ENCODE results near the gene ADGRF3.
"Not testable (repeated sequence)": the region's sequence is repeated elsewhere in the genome, so short reads cannot be mapped to it uniquely, and the experiment has no call there.

ADGRF3 gene

GRCh38 chr2:26337298-26337697 is 9.3 kb downstream of the ADGRF3 start:
- TF ChIP-seq, protein P1, sequence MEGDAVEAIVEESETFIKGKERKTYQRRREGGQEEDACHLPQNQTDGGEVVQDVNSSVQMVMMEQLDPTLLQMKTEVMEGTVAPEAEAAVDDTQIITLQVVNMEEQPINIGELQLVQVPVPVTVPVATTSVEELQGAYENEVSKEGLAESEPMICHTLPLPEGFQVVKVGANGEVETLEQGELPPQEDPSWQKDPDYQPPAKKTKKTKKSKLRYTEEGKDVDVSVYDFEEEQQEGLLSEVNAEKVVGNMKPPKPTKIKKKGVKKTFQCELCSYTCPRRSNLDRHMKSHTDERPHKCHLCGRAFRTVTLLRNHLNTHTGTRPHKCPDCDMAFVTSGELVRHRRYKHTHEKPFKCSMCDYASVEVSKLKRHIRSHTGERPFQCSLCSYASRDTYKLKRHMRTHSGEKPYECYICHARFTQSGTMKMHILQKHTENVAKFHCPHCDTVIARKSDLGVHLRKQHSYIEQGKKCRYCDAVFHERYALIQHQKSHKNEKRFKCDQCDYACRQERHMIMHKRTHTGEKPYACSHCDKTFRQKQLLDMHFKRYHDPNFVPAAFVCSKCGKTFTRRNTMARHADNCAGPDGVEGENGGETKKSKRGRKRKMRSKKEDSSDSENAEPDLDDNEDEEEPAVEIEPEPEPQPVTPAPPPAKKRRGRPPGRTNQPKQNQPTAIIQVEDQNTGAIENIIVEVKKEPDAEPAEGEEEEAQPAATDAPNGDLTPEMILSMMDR (IDR thresholded peaks at IDR 0.05; ENCODE audit: insufficient read depth, low read depth, low read length, missing control alignments), result no peak
- no peak for DNase-seq (ENCODE audit: low read depth)
- no peak overlapping the region for H3K4me3 ChIP-seq (ENCODE audit: low read length)

DNA sequence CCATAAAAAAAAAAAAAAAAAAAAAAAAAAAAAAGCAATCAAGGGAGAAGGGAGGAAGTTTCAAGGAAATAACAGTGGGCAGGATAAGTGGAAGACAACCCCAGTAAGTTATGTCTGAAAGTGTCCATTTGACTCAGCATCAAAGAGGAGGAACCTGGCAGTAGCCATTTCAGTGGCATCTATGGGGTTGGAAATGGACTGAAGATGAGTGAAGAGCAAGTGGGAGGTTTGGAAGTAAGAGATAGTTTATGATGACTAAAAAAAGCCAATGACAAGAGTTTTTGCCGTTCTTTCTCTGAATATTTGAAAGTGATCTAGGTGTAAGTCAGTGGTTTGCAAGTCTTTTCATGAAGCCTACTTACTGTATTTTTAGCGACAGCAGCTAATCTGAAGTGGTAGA is 9.9 kb downstream of the ADGRF3 start:
- no peak overlapping the region for H3K4me3 ChIP-seq (ENCODE audit: low read length)
- no peak for DNase-seq (ENCODE audit: low read depth)
- TF ChIP-seq, protein P1 (IDR thresholded peaks at IDR 0.05; ENCODE audit: insufficient read depth, low read depth, low read length, missing control alignments), result no peak

DNA sequence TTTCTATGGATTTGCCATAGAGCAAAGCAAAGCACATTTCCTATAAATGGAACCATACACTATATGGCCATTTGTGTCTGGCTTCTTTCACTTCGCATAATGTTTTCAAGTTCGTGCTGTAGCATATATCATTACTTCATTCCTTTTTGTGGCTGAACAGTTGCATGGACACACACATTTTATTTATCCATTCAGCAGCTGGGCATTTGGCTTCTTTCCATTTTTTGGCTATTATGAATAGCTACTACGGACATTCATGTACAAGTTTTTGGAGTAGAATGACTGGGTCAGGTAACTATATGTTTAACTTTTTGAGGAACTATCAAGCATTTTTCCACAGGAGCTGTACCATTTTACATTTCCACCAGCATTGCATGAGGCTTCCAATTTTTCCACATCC is 11.4 kb downstream of the ADGRF3 start:
- no peak overlapping the region for H3K4me3 ChIP-seq (ENCODE audit: low read length)
- TF ChIP-seq, protein P1 (IDR thresholded peaks at IDR 0.05; ENCODE audit: insufficient read depth, low read depth, low read length, missing control alignments), result no peak
- no peak for DNase-seq (ENCODE audit: low read depth)

DNA sequence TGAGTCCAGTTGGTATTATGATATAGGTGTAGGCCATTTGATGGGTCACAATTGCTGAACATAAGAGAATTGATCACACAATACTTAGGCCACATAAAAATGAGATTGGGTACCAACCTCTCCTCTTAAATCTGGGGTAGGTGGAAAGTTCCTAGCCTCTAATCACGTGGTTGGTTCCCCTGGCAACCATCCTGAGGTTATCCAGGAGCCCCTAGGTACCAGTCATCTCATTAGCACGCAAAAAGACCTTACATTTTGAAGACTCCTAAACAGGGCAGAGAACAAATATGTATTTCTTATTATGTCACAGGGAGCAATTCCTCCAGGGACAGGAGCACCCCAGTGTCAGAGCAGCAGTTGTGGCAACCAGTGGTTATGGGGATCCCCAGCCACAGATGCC is 13.3 kb downstream of the ADGRF3 start:
- no peak overlapping the region for H3K4me3 ChIP-seq (ENCODE audit: low read length)
- TF ChIP-seq, protein P1 (IDR thresholded peaks at IDR 0.05; ENCODE audit: insufficient read depth, low read depth, low read length, missing control alignments), result no peak
- DNase-seq (ENCODE audit: low read depth), result no peak

DNA sequence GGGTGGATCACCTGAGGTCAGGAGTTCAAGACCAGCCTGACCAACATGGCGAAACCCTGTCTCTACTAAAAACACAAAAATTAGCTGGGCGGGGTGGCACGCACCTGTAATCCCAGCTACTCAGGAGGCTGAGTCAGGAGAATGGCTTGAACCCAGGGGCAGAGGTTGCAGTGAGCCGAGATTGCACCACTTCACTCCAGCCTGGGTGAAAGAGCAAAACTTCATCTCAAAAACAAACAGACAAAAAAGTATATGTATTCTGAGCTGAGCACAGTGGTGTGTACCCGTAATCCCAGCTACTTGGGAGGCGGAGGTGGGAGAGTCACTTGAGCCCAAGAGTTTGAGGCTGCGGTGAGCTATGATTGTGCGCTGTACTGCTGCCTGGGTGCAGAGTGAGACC is 15.3 kb downstream of the ADGRF3 start:
- DNase-seq (ENCODE audit: low read depth); H3K4me3 ChIP-seq (ENCODE audit: low read length): not testable (repeated sequence)

GRCh38 chr2:26330604-26331003 is 16.0 kb downstream of the ADGRF3 start:
- TF ChIP-seq, protein P1 (IDR thresholded peaks at IDR 0.05; ENCODE audit: insufficient read depth, low read depth, low read length, missing control alignments), result no peak
- DNase-seq (ENCODE audit: low read depth), result no peak
- no peak overlapping the region for H3K4me3 ChIP-seq (ENCODE audit: low read length)

DNA sequence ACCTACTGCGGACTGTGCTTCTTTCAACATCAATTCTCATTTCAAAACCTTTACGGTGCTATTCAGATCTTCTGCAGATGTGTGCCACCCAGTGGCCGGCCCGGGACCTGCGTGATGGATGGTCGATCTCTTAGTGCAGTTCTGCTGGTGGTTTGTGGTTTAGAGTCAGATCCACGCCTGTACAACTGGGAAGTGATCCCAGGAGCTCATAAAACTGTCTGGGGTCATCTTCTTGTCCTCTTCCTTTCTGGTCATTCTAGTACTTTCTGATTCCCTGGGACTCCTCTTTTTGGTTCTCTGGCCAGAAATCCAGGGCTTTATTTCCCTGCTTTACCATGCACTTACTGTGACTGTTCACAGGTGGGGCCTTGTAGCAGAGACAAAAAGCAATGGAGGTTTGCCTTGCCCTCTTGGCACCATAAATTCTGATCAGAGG is 16.5 kb downstream of the ADGRF3 start:
- no peak overlapping the region for H3K4me3 ChIP-seq (ENCODE audit: low read length)
- TF ChIP-seq, protein P1 (IDR thresholded peaks at IDR 0.05; ENCODE audit: insufficient read depth, low read depth, low read length, missing control alignments), result peak; percentile 96
- peak; percentile 83 for DNase-seq (ENCODE audit: low read depth)

GRCh38 chr2:26329083-26329482 is 17.5 kb downstream of the ADGRF3 start:
- DNase-seq (ENCODE audit: low read depth); H3K4me3 ChIP-seq (ENCODE audit: low read length): not testable (repeated sequence)

All from epithelial cell of esophagus (primary cell).